ENCODE results near the gene FZD10. TPM values are rescaled to one million over a fixed set of nuclear protein-coding genes. Genes with fewer than 3 reads are reported as not detected.

FZD10 gene
- total RNA-seq, 1 donor from 2014 or later: not detected

- Mint-ChIP-seq H3K4me3 (ENCODE audit: unreplicated experiment) (no peak overlapping the region), H3K27ac (ENCODE audit: unreplicated experiment) (no peak overlapping the region)
- TF ChIP-seq CTCF (IDR thresholded peaks at IDR 0.05): no peak
These were observed 34.1 kb upstream of the FZD10 start for GRCh38 chr12:130127912-130128789.

GRCh38 chr12:130128790-130129735 is 33.2 kb upstream of the FZD10 start:
- H3K9me3 Mint-ChIP-seq (ENCODE audit: unreplicated experiment): peaks cover 10% of the 10 kb centered on the region
- H3K4me3 Mint-ChIP-seq (ENCODE audit: unreplicated experiment): no peak overlapping the region
- no peaks in the 10 kb centered on the region for H3K36me3 Mint-ChIP-seq (ENCODE audit: unreplicated experiment)
- no peak for DNase-seq (ENCODE audit: extremely low spot score, unreplicated experiment)
- no peak for TF ChIP-seq CTCF (IDR thresholded peaks at IDR 0.05)
- H3K27ac Mint-ChIP-seq (ENCODE audit: unreplicated experiment): no peak overlapping the region
- no peaks in the 10 kb centered on the region for H3K27me3 Mint-ChIP-seq (ENCODE audit: unreplicated experiment)
- no peaks in the 10 kb centered on the region for H3K4me1 Mint-ChIP-seq (ENCODE audit: unreplicated experiment)

More at GRCh38 chr12:130127912-130128789, 34.1 kb upstream of the FZD10 start:
- Mint-ChIP-seq H3K36me3 (ENCODE audit: unreplicated experiment) (no peaks in the 10 kb centered on the region), H3K4me1 (ENCODE audit: unreplicated experiment) (no peaks in the 10 kb centered on the region), H3K27me3 (ENCODE audit: unreplicated experiment) (no peaks in the 10 kb centered on the region), H3K9me3 (ENCODE audit: unreplicated experiment) (peaks cover 10% of the 10 kb centered on the region)
- no peak for DNase-seq (ENCODE audit: extremely low spot score, unreplicated experiment)

- no peak for TF ChIP-seq CTCF (IDR thresholded peaks at IDR 0.05)
- Mint-ChIP-seq H3K9me3 (ENCODE audit: unreplicated experiment) (peaks cover 10% of the 10 kb centered on the region), H3K27me3 (ENCODE audit: unreplicated experiment) (no peaks in the 10 kb centered on the region), H3K36me3 (ENCODE audit: unreplicated experiment) (no peaks in the 10 kb centered on the region), H3K27ac (ENCODE audit: unreplicated experiment) (no peak overlapping the region), H3K4me1 (ENCODE audit: unreplicated experiment) (no peaks in the 10 kb centered on the region), H3K4me3 (ENCODE audit: unreplicated experiment) (no peak overlapping the region)
- no peak for DNase-seq (ENCODE audit: extremely low spot score, unreplicated experiment)
These were observed 31.9 kb upstream of the FZD10 start for GRCh38 chr12:130130346-130130745.

- no peak for DNase-seq (ENCODE audit: extremely low spot score, unreplicated experiment)
- Mint-ChIP-seq H3K4me3 (ENCODE audit: unreplicated experiment) (no peak overlapping the region), H3K9me3 (ENCODE audit: unreplicated experiment) (peaks cover 10% of the 10 kb centered on the region), H3K4me1 (ENCODE audit: unreplicated experiment) (no peaks in the 10 kb centered on the region), H3K27me3 (ENCODE audit: unreplicated experiment) (no peaks in the 10 kb centered on the region), H3K27ac (ENCODE audit: unreplicated experiment) (no peak overlapping the region), H3K36me3 (ENCODE audit: unreplicated experiment) (no peaks in the 10 kb centered on the region)
- no peak for TF ChIP-seq CTCF (IDR thresholded peaks at IDR 0.05)
These were observed 31.2 kb upstream of the FZD10 start for GRCh38 chr12:130131025-130131424.

- Mint-ChIP-seq H3K27ac (ENCODE audit: unreplicated experiment) (no peak overlapping the region), H3K27me3 (ENCODE audit: unreplicated experiment) (no peaks in the 10 kb centered on the region), H3K9me3 (ENCODE audit: unreplicated experiment) (peaks cover 10% of the 10 kb centered on the region), H3K4me3 (ENCODE audit: unreplicated experiment) (no peak overlapping the region), H3K36me3 (ENCODE audit: unreplicated experiment) (no peaks in the 10 kb centered on the region), H3K4me1 (ENCODE audit: unreplicated experiment) (no peaks in the 10 kb centered on the region)
- no peak for DNase-seq (ENCODE audit: extremely low spot score, unreplicated experiment)
- no peak for TF ChIP-seq CTCF (IDR thresholded peaks at IDR 0.05)
These were observed 30.5 kb upstream of the FZD10 start for GRCh38 chr12:130131801-130132200.
